ENCODE results near the gene DIP2C.

DIP2C gene

GRCh38 chr10:494149-494542 lies 195.3 kb downstream of the DIP2C start:
- Histone ChIP-seq H3K27me3 (replicated peaks; ENCODE audit: control insufficient read depth, insufficient read depth, low read length) (no peaks in the 10 kb centered on the region), H3K36me3 (ENCODE audit: control insufficient read depth, insufficient read depth, low read length, severe bottlenecking) (peaks cover 3% of the 10 kb centered on the region), H3K9ac (ENCODE audit: low read length) (no peak overlapping the region), H3K9me3 (ENCODE audit: control insufficient read depth, low read length) (no peaks in the 10 kb centered on the region), H3K4me1 (ENCODE audit: control insufficient read depth, insufficient read depth, low read length) (peaks cover 29% of the 10 kb centered on the region), H3K4me3 (ENCODE audit: low read length) (no peak overlapping the region)
- DNase-seq (ENCODE audit: low read depth): no peak

- H3K27me3 ChIP-seq (replicated peaks; ENCODE audit: control insufficient read depth, insufficient read depth, low read length): no peaks in the 10 kb centered on the region
- H3K4me3 ChIP-seq (ENCODE audit: low read length): no peak overlapping the region
- H3K9ac ChIP-seq (ENCODE audit: low read length): no peak overlapping the region
- peaks cover 3% of the 10 kb centered on the region for H3K36me3 ChIP-seq (ENCODE audit: control insufficient read depth, insufficient read depth, low read length, severe bottlenecking)
- peaks cover 29% of the 10 kb centered on the region for H3K4me1 ChIP-seq (ENCODE audit: control insufficient read depth, insufficient read depth, low read length)
- no peaks in the 10 kb centered on the region for H3K9me3 ChIP-seq (ENCODE audit: control insufficient read depth, low read length)
- DNase-seq (ENCODE audit: low read depth): no peak
Measured at GRCh38 chr10:493391-494148, 195.9 kb downstream of the DIP2C start.

GRCh38 chr10:492836-493235 lies 196.6 kb downstream of the DIP2C start:
- H3K4me3 ChIP-seq (ENCODE audit: low read length): no peak overlapping the region
- peaks cover 3% of the 10 kb centered on the region for H3K36me3 ChIP-seq (ENCODE audit: control insufficient read depth, insufficient read depth, low read length, severe bottlenecking)
- no peaks in the 10 kb centered on the region for H3K9me3 ChIP-seq (ENCODE audit: control insufficient read depth, low read length)
- H3K27me3 ChIP-seq (replicated peaks; ENCODE audit: control insufficient read depth, insufficient read depth, low read length): no peaks in the 10 kb centered on the region
- DNase-seq (ENCODE audit: low read depth): no peak
- no peak overlapping the region for H3K9ac ChIP-seq (ENCODE audit: low read length)
- H3K4me1 ChIP-seq (ENCODE audit: control insufficient read depth, insufficient read depth, low read length): peaks cover 29% of the 10 kb centered on the region

- Histone ChIP-seq H3K4me3 (ENCODE audit: low read length) (peak overlapping the region; percentile 66), H3K9me3 (ENCODE audit: control insufficient read depth, low read length) (no peaks in the 10 kb centered on the region), H3K4me1 (ENCODE audit: control insufficient read depth, insufficient read depth, low read length) (peaks cover 29% of the 10 kb centered on the region), H3K27me3 (replicated peaks; ENCODE audit: control insufficient read depth, insufficient read depth, low read length) (no peaks in the 10 kb centered on the region), H3K36me3 (ENCODE audit: control insufficient read depth, insufficient read depth, low read length, severe bottlenecking) (no peaks in the 10 kb centered on the region), H3K9ac (ENCODE audit: low read length) (peak overlapping the region; percentile 80)
- no peak for DNase-seq (ENCODE audit: low read depth)
Measured at GRCh38 chr10:491667-492424, 197.6 kb downstream of the DIP2C start.

GRCh38 chr10:490891-491571 lies 198.4 kb downstream of the DIP2C start:
- Histone ChIP-seq H3K4me1 (ENCODE audit: control insufficient read depth, insufficient read depth, low read length) (peaks cover 29% of the 10 kb centered on the region), H3K36me3 (ENCODE audit: control insufficient read depth, insufficient read depth, low read length, severe bottlenecking) (no peaks in the 10 kb centered on the region), H3K9me3 (ENCODE audit: control insufficient read depth, low read length) (no peaks in the 10 kb centered on the region), H3K27me3 (replicated peaks; ENCODE audit: control insufficient read depth, insufficient read depth, low read length) (no peaks in the 10 kb centered on the region), H3K9ac (ENCODE audit: low read length) (peak overlapping the region; percentile 80), H3K4me3 (ENCODE audit: low read length) (peak overlapping the region; percentile 66)
- DNase-seq (ENCODE audit: low read depth): peak; percentile 19

- Histone ChIP-seq H3K27me3 (replicated peaks; ENCODE audit: control insufficient read depth, insufficient read depth, low read length) (no peaks in the 10 kb centered on the region), H3K36me3 (ENCODE audit: control insufficient read depth, insufficient read depth, low read length, severe bottlenecking) (peaks cover 4% of the 10 kb centered on the region), H3K9ac (ENCODE audit: low read length) (peak overlapping the region; percentile 80), H3K4me3 (ENCODE audit: low read length) (peak overlapping the region; percentile 66), H3K9me3 (ENCODE audit: control insufficient read depth, low read length) (no peaks in the 10 kb centered on the region), H3K4me1 (ENCODE audit: control insufficient read depth, insufficient read depth, low read length) (peaks cover 29% of the 10 kb centered on the region)
- no peak for DNase-seq (ENCODE audit: low read depth)
Measured at GRCh38 chr10:490256-490655, 199.2 kb downstream of the DIP2C start.

- H3K36me3 ChIP-seq (ENCODE audit: control insufficient read depth, insufficient read depth, low read length, severe bottlenecking): peaks cover 5% of the 10 kb centered on the region
- no peaks in the 10 kb centered on the region for H3K27me3 ChIP-seq (replicated peaks; ENCODE audit: control insufficient read depth, insufficient read depth, low read length)
- DNase-seq (ENCODE audit: low read depth): no peak
- H3K4me3 ChIP-seq (ENCODE audit: low read length): no peak overlapping the region
- peaks cover 29% of the 10 kb centered on the region for H3K4me1 ChIP-seq (ENCODE audit: control insufficient read depth, insufficient read depth, low read length)
- no peaks in the 10 kb centered on the region for H3K9me3 ChIP-seq (ENCODE audit: control insufficient read depth, low read length)
- no peak overlapping the region for H3K9ac ChIP-seq (ENCODE audit: low read length)
Measured at GRCh38 chr10:489330-489729, 200.1 kb downstream of the DIP2C start.

- Histone ChIP-seq H3K27me3 (replicated peaks; ENCODE audit: control insufficient read depth, insufficient read depth, low read length) (no peaks in the 10 kb centered on the region), H3K9ac (ENCODE audit: low read length) (no peak overlapping the region), H3K4me1 (ENCODE audit: control insufficient read depth, insufficient read depth, low read length) (peaks cover 29% of the 10 kb centered on the region), H3K9me3 (ENCODE audit: control insufficient read depth, low read length) (no peaks in the 10 kb centered on the region), H3K36me3 (ENCODE audit: control insufficient read depth, insufficient read depth, low read length, severe bottlenecking) (peaks cover 10% of the 10 kb centered on the region), H3K4me3 (ENCODE audit: low read length) (no peak overlapping the region)
- DNase-seq (ENCODE audit: low read depth): no peak
Measured at GRCh38 chr10:488933-489215, 200.6 kb downstream of the DIP2C start.

- peaks cover 29% of the 10 kb centered on the region for H3K4me1 ChIP-seq (ENCODE audit: control insufficient read depth, insufficient read depth, low read length)
Measured at GRCh38 chr10:488081-488932, 201.2 kb downstream of the DIP2C start.

GRCh38 chr10:486666-487322 lies 202.7 kb downstream of the DIP2C start:
- peaks cover 26% of the 10 kb centered on the region for H3K36me3 ChIP-seq (ENCODE audit: control insufficient read depth, insufficient read depth, low read length, severe bottlenecking)
- no peaks in the 10 kb centered on the region for H3K9me3 ChIP-seq (ENCODE audit: control insufficient read depth, low read length)
- H3K9ac ChIP-seq (ENCODE audit: low read length): no peak overlapping the region
- peaks cover 18% of the 10 kb centered on the region for H3K4me1 ChIP-seq (ENCODE audit: control insufficient read depth, insufficient read depth, low read length)
- DNase-seq (ENCODE audit: low read depth): no peak
- no peak overlapping the region for H3K4me3 ChIP-seq (ENCODE audit: low read length)
- no peaks in the 10 kb centered on the region for H3K27me3 ChIP-seq (replicated peaks; ENCODE audit: control insufficient read depth, insufficient read depth, low read length)

More at GRCh38 chr10:488081-488932, 201.2 kb downstream of the DIP2C start:
- DNase-seq (ENCODE audit: low read depth): no peak
- Histone ChIP-seq H3K4me3 (ENCODE audit: low read length) (no peak overlapping the region), H3K36me3 (ENCODE audit: control insufficient read depth, insufficient read depth, low read length, severe bottlenecking) (peaks cover 13% of the 10 kb centered on the region), H3K9me3 (ENCODE audit: control insufficient read depth, low read length) (no peaks in the 10 kb centered on the region), H3K9ac (ENCODE audit: low read length) (no peak overlapping the region), H3K27me3 (replicated peaks; ENCODE audit: control insufficient read depth, insufficient read depth, low read length) (no peaks in the 10 kb centered on the region)

Data from adipocyte (in vitro differentiated cells).